Measurements from ENCODE around the gene PRRT1. TPM values are rescaled to one million over a fixed set of nuclear protein-coding genes. Genes with fewer than 3 reads are reported as not detected.

Gene PRRT1
- total RNA-seq, 1 donor from 2014 or later = 2.1 TPM

DNA sequence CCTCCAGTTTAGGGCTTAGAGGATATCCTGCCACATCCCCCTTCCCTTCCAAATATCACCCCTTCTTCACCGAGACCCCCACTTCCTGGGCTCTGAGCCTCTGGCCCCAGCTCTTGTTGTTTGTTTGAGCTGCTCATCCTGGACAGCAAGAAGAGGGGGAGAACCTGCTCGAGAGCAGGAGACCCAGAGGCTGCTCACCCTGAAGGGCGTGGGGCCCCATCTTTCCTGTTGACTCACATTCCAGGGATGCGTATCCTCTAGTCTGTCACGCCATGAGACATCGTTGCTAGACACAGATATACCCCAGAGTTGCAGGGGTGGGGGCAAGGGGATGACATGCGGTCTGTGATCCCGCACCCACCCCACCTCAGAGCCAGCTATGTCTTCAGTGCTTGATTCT, 36.9 kb downstream of the PRRT1 start:
- no peak for DNase-seq (ENCODE audit: low spot score)
- Mint-ChIP-seq H3K36me3 (ENCODE audit: low read depth, unreplicated experiment) (peaks cover 34% of the 10 kb centered on the region), H3K27ac (ENCODE audit: unreplicated experiment) (peak overlapping the region; percentile 70), H3K4me3 (ENCODE audit: unreplicated experiment) (no peak overlapping the region), H3K9me3 (ENCODE audit: unreplicated experiment) (no peaks in the 10 kb centered on the region), H3K27me3 (ENCODE audit: unreplicated experiment) (peaks cover 10% of the 10 kb centered on the region), H3K4me1 (ENCODE audit: unreplicated experiment) (peaks cover 35% of the 10 kb centered on the region)
- TF ChIP-seq, protein P1, sequence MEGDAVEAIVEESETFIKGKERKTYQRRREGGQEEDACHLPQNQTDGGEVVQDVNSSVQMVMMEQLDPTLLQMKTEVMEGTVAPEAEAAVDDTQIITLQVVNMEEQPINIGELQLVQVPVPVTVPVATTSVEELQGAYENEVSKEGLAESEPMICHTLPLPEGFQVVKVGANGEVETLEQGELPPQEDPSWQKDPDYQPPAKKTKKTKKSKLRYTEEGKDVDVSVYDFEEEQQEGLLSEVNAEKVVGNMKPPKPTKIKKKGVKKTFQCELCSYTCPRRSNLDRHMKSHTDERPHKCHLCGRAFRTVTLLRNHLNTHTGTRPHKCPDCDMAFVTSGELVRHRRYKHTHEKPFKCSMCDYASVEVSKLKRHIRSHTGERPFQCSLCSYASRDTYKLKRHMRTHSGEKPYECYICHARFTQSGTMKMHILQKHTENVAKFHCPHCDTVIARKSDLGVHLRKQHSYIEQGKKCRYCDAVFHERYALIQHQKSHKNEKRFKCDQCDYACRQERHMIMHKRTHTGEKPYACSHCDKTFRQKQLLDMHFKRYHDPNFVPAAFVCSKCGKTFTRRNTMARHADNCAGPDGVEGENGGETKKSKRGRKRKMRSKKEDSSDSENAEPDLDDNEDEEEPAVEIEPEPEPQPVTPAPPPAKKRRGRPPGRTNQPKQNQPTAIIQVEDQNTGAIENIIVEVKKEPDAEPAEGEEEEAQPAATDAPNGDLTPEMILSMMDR (IDR thresholded peaks at IDR 0.05; ENCODE audit: unreplicated experiment) = no peak

GRCh38 chr6:32113386-32114352, 38.1 kb downstream of the PRRT1 start:
- peak overlapping the region; percentile 89 for H3K27ac Mint-ChIP-seq (ENCODE audit: unreplicated experiment)

DNA sequence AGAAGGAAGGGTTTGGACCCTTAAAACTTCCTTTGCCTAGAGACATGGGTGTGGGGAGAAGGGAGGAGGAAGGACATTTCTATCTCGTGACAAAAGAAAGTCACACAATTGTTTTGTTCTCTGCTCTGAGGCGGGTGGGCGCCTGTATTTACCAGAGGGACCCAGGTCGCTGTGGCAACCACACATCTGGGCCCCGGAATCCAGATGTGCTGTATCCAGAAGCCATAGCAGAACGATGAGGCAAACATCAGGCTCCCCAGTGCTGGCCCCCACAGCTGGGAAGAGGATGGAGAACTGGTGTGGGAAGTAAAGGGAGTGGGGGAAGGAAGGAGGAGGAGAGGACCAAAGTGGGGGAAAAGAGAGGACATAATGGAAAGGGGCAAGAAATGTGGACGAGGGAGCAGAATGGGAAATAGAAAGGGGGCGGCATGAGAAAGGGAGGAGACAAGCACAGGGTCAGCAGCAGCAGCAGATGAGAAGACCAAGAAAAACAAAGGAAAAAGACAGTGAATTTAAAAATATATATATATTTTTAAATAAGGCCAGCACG, 39.2 kb downstream of the PRRT1 start:
- Mint-ChIP-seq H3K27ac (ENCODE audit: unreplicated experiment) (peak overlapping the region; percentile 45), H3K27me3 (ENCODE audit: unreplicated experiment) (peaks cover 15% of the 10 kb centered on the region)
- TF ChIP-seq, protein P1 (IDR thresholded peaks at IDR 0.05; ENCODE audit: unreplicated experiment) = no peak

More at GRCh38 chr6:32113386-32114352, 38.1 kb downstream of the PRRT1 start:
- DNase-seq (ENCODE audit: low spot score) = no peak
- no peaks in the 10 kb centered on the region for H3K9me3 Mint-ChIP-seq (ENCODE audit: unreplicated experiment)
- TF ChIP-seq, protein P1 (IDR thresholded peaks at IDR 0.05; ENCODE audit: unreplicated experiment) = no peak
- peaks cover 26% of the 10 kb centered on the region for H3K36me3 Mint-ChIP-seq (ENCODE audit: low read depth, unreplicated experiment)
- peak overlapping the region; percentile 47 for H3K4me3 Mint-ChIP-seq (ENCODE audit: unreplicated experiment)
- H3K27me3 Mint-ChIP-seq (ENCODE audit: unreplicated experiment) = peaks cover 12% of the 10 kb centered on the region
- peaks cover 41% of the 10 kb centered on the region for H3K4me1 Mint-ChIP-seq (ENCODE audit: unreplicated experiment)

GRCh38 chr6:32111424-32112066, 40.2 kb downstream of the PRRT1 start:
- TF ChIP-seq, protein P1 (IDR thresholded peaks at IDR 0.05; ENCODE audit: unreplicated experiment) = no peak
- Mint-ChIP-seq H3K27ac (ENCODE audit: unreplicated experiment) (peak overlapping the region; percentile 45), H3K36me3 (ENCODE audit: low read depth, unreplicated experiment) (peaks cover 26% of the 10 kb centered on the region), H3K4me3 (ENCODE audit: unreplicated experiment) (no peak overlapping the region), H3K4me1 (ENCODE audit: unreplicated experiment) (peaks cover 45% of the 10 kb centered on the region), H3K27me3 (ENCODE audit: unreplicated experiment) (peaks cover 14% of the 10 kb centered on the region), H3K9me3 (ENCODE audit: unreplicated experiment) (no peaks in the 10 kb centered on the region)
- no peak for DNase-seq (ENCODE audit: low spot score)

More for the DNA sequence above, 39.2 kb downstream of the PRRT1 start:
- no peak for DNase-seq (ENCODE audit: low spot score)
- Mint-ChIP-seq H3K9me3 (ENCODE audit: unreplicated experiment) (no peaks in the 10 kb centered on the region), H3K4me3 (ENCODE audit: unreplicated experiment) (peak overlapping the region; percentile 70), H3K36me3 (ENCODE audit: low read depth, unreplicated experiment) (peaks cover 26% of the 10 kb centered on the region), H3K4me1 (ENCODE audit: unreplicated experiment) (peaks cover 45% of the 10 kb centered on the region)

Data from endothelial cell (in vitro differentiated cells).